ENCODE measurements around the gene LTO1. TPM values are rescaled to one million over a fixed set of nuclear protein-coding genes. Genes with fewer than 3 reads are reported as not detected.

Gene LTO1
- 10 to 100 TPM; 18.0 to 24.2 (median 21.0) TPM for polyA plus RNA-seq (ENCODE audit: insufficient read length in 4 of 4)

GRCh38 chr11:69674886-69675714 lies at the start of gene LTO1:
Gene LTO1, minus strand, starts transcription at chr11:69675353. Its CDS starts 114 bp downstream, at chr11:69675239.
- DNase-seq (ENCODE audit: low read depth in 4 of 4, low spot score in 3 of 4): peak; percentile 87 to 97 (median 90)

GRCh38 chr11:69721745-69722144 lies 46.6 kb upstream of the LTO1 start:
- no peak for DNase-seq (ENCODE audit: low read depth in 4 of 4, low spot score in 3 of 4)

- no peak for DNase-seq (ENCODE audit: low read depth in 4 of 4, low spot score in 3 of 4)
These were observed 46.0 kb upstream of the LTO1 start for GRCh38 chr11:69721106-69721505.

- no peak for DNase-seq (ENCODE audit: low read depth in 4 of 4, low spot score in 3 of 4)
These were observed 43.8 kb upstream of the LTO1 start for GRCh38 chr11:69718912-69719311.

GRCh38 chr11:69718147-69718546 lies 43.0 kb upstream of the LTO1 start:
- peak in 1 of 4 donors; percentile 46 for DNase-seq (ENCODE audit: low read depth in 4 of 4, low spot score in 3 of 4)

GRCh38 chr11:69716891-69717747 lies 42.0 kb upstream of the LTO1 start:
- DNase-seq (ENCODE audit: low read depth in 4 of 4, low spot score in 3 of 4): no peak

GRCh38 chr11:69716099-69716498 lies 40.9 kb upstream of the LTO1 start:
- DNase-seq (ENCODE audit: low read depth in 4 of 4, low spot score in 3 of 4): no peak

- DNase-seq (ENCODE audit: low read depth in 4 of 4, low spot score in 3 of 4): no peak
These were observed 40.3 kb upstream of the LTO1 start for GRCh38 chr11:69715446-69715845.

GRCh38 chr11:69711822-69712801 lies 37.0 kb upstream of the LTO1 start:
- DNase-seq (ENCODE audit: low read depth in 4 of 4, low spot score in 3 of 4): no peak

GRCh38 chr11:69708736-69709401 lies 33.7 kb upstream of the LTO1 start:
- DNase-seq (ENCODE audit: low read depth in 4 of 4, low spot score in 3 of 4): no peak

- no peak for DNase-seq (ENCODE audit: low read depth in 4 of 4, low spot score in 3 of 4)
These were observed 32.0 kb upstream of the LTO1 start for GRCh38 chr11:69707176-69707575.

GRCh38 chr11:69705901-69706787 lies 31.0 kb upstream of the LTO1 start:
- DNase-seq (ENCODE audit: low read depth in 4 of 4, low spot score in 3 of 4): no peak

GRCh38 chr11:69705351-69705811 lies 30.2 kb upstream of the LTO1 start:
- DNase-seq (ENCODE audit: low read depth in 4 of 4, low spot score in 3 of 4): no peak

- DNase-seq (ENCODE audit: low read depth in 4 of 4, low spot score in 3 of 4): no peak
These were observed 29.5 kb upstream of the LTO1 start for GRCh38 chr11:69704508-69705253.

GRCh38 chr11:69703768-69704507 lies 28.8 kb upstream of the LTO1 start, which contains the start of gene FGF19:
Gene FGF19, minus strand, starts transcription at chr11:69704022. Its CDS starts 146 bp downstream, at chr11:69703876.
- DNase-seq (ENCODE audit: low read depth in 4 of 4, low spot score in 3 of 4): no peak

GRCh38 chr11:69703453-69703767 lies 28.3 kb upstream of the LTO1 start:
- no peak for DNase-seq (ENCODE audit: low read depth in 4 of 4, low spot score in 3 of 4)

GRCh38 chr11:69702769-69703452 lies 27.8 kb upstream of the LTO1 start:
- no peak for DNase-seq (ENCODE audit: low read depth in 4 of 4, low spot score in 3 of 4)
